ENCODE results near the gene MSLN.

MSLN gene

GRCh38 chr16:797686-798085 is 37.2 kb downstream of the MSLN start:
- no peak overlapping the region for H3K4me3 ChIP-seq (ENCODE audit: control insufficient read depth, low read depth, low read length)
- TF ChIP-seq, protein P1, sequence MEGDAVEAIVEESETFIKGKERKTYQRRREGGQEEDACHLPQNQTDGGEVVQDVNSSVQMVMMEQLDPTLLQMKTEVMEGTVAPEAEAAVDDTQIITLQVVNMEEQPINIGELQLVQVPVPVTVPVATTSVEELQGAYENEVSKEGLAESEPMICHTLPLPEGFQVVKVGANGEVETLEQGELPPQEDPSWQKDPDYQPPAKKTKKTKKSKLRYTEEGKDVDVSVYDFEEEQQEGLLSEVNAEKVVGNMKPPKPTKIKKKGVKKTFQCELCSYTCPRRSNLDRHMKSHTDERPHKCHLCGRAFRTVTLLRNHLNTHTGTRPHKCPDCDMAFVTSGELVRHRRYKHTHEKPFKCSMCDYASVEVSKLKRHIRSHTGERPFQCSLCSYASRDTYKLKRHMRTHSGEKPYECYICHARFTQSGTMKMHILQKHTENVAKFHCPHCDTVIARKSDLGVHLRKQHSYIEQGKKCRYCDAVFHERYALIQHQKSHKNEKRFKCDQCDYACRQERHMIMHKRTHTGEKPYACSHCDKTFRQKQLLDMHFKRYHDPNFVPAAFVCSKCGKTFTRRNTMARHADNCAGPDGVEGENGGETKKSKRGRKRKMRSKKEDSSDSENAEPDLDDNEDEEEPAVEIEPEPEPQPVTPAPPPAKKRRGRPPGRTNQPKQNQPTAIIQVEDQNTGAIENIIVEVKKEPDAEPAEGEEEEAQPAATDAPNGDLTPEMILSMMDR (IDR thresholded peaks at IDR 0.05; ENCODE audit: control insufficient read depth, insufficient read depth, low read depth, low read length, missing control alignments), result no peak
- DNase-seq (ENCODE audit: low read depth), result no peak

GRCh38 chr16:798666-799065 is 38.1 kb downstream of the MSLN start:
- TF ChIP-seq, protein P1 (IDR thresholded peaks at IDR 0.05; ENCODE audit: control insufficient read depth, insufficient read depth, low read depth, low read length, missing control alignments), result no peak
- no peak overlapping the region for H3K4me3 ChIP-seq (ENCODE audit: control insufficient read depth, low read depth, low read length)
- no peak for DNase-seq (ENCODE audit: low read depth)

DNA sequence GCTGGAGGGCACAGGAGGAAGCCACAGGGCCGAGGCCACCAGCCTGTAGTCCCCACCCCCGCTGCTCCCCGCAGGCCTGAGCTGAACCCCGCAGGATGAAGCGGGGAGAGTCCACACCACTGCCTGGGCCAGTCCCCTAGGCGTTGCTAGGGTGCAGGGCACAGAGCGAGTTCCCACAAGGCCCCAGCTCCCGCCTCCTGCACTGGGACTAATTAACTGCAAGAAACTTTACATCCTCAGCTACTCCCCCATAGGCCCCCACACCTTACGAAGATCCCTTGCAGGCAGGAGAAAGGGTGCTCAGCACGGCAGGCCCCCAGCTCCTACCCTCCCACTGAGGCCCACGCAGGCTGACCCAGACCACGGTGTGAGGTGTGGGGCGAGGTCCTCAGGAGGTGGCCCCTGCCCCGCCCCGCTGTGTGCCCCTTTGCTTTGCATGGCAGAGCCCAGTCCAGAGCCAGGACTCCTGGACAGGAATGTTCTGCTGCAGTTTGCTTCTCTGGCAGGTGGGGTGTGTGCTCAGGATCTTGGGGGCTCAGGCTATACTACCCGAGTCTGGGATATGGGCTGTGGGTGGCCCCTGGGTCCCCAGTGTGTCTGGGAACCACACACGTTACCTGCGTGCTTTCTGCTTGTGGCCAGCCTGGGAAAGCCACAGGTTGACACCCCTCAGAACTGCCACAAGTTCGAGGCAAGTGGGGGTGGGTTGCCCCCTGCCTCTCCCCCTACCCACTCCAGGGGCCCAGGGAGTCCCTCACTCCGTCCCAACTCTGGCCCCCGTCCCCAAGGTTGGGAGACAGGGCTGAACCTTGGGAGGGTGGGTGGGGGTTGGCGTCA is 38.8 kb downstream of the MSLN start:
- DNase-seq (ENCODE audit: low read depth), result no peak
- no peak overlapping the region for H3K4me3 ChIP-seq (ENCODE audit: control insufficient read depth, low read depth, low read length)
- TF ChIP-seq, protein P1 (IDR thresholded peaks at IDR 0.05; ENCODE audit: control insufficient read depth, insufficient read depth, low read depth, low read length, missing control alignments), result no peak

- DNase-seq (ENCODE audit: low read depth), result no peak
- TF ChIP-seq, protein P1 (IDR thresholded peaks at IDR 0.05; ENCODE audit: control insufficient read depth, insufficient read depth, low read depth, low read length, missing control alignments), result no peak
- no peak within 1 kb of the TSS for H3K4me3 ChIP-seq (ENCODE audit: control insufficient read depth, low read depth, low read length)
Observed at GRCh38 chr16:799948-800833, 39.7 kb downstream of the MSLN start, which contains the start of gene GNG13. Gene GNG13 (minus strand): TSS chr16:800734. CDS start chr16:799077, 1,657 bp downstream.

GRCh38 chr16:800834-801511 is 40.4 kb downstream of the MSLN start:
- no peak overlapping the region for H3K4me3 ChIP-seq (ENCODE audit: control insufficient read depth, low read depth, low read length)
- TF ChIP-seq, protein P1 (IDR thresholded peaks at IDR 0.05; ENCODE audit: control insufficient read depth, insufficient read depth, low read depth, low read length, missing control alignments), result no peak
- DNase-seq (ENCODE audit: low read depth), result no peak

All from AG09309 (cell line).